COR-L47 (cell line): ENCODE results near the gene C1S.
"Not testable (repeated sequence)": the region's sequence is repeated elsewhere in the genome, so short reads cannot be mapped to it uniquely, and the experiment has no call there.

ENCODE experiments used
- DNase-seq: peaks from one replicate; lab custom pipeline; 2025; lab: John Stamatoyannopoulos, UW

Gene C1S

DNA sequence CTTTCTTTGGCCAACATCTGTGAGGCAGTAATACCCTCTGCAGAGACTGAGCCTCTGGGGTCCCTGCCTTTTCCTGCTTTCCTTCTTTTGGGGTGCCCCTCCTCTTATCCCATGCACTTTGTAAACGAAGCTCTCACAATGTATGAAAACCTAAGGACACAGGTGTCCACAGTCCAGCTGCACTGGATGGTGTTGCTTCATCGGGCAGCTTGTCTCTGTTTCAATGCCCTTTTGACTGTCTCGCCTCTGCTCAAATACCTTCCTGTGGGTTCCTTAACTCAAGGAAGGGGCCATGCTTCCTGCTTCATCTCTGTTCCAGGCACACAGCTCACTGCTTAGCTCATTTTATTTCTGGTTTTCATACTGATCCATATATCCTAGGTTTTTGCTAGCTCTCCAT is 42.1 kb downstream of the C1S start:
- no peak for DNase-seq

DNA sequence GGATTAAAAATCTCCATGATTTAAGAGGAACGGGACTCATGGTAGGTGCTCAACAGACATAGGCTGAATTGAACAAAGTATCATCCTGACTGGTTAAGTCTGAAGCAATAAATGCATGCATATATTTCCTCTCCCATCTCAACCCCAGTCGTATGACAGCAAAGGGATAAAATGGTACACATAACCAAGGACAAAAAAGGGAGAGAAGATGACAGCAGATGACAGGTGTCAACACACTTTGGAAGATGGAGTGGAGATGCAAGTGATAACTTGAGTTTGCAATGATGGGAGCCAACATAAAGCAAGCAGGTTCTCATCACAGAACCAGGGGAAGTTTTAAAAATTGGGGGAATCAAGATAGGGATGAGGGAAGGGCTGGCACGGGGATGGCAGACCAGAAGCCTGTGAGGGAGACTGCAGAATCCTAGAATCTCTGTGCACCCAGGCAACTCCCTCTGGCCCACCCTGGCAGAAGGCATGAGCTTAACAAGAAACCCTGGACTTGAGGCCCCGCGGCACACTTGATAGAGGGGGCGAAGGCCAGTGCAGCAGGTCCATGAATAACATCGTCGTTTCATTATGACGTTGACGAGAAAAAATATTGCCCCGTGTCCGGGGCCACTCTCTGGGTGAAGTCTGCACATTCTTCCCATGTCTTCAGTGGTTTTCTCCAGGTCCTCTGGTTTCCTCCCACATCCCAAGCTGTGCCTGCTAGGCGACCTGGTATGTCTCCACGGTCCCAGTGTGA is 43.5 kb downstream of the C1S start:
- DNase-seq = no peak

DNA sequence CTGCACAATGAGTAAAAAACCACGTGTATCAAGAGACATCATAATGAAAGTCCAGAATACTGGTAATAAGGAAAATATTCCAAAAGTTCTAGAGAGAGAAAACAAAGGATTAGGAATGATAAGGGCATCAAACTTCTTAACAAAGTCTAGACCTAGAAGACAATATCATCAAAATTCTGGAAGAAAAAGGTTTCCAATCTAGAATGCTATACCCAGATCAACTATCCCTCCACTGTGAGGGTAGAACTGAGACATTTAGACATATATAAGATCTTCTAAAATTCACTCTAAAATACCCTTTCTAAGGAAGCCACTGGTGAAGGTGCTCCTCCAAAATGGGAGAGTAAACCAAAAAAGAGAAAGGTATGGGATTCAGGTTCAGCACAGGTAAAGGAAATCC is 45.6 kb downstream of the C1S start:
- DNase-seq = no peak

DNA sequence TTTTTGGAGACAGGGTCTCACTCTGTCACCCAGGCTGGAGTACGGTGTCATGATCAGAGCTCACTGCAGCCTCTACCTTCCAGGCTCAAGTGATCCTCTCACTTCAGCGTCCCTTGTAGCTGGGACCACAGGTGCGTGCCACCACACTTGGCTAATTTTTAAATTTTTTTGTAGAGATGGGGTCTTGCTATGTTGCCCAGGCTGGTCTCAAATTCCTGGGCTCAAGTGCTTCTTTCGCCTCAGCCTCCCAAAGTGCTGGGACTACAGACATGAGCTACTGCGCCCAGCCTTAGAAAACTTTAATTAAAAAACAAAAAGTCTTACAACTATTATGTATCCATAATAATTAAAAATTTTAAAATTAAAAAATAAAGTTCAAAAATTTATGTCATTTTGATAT is 46.7 kb downstream of the C1S start:
- not testable (repeated sequence) for DNase-seq

DNA sequence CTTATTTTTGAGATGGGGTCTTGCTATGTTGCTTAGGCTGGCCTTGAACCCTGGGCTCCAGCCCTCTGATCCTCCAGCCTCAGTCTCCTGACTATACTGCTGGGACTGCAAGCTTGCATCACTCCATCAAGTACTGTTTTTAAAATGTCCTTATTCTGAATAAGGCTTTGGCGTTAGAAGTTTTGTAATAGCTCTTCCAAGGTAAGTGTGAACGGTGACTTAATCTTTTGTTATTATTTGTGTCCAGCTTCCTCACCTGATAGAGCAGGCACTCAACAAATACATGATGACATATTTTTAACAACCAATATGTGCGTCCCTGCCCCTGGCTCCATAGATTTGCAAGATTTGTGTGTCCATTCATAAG is 47.1 kb downstream of the C1S start:
- DNase-seq = no peak

DNA sequence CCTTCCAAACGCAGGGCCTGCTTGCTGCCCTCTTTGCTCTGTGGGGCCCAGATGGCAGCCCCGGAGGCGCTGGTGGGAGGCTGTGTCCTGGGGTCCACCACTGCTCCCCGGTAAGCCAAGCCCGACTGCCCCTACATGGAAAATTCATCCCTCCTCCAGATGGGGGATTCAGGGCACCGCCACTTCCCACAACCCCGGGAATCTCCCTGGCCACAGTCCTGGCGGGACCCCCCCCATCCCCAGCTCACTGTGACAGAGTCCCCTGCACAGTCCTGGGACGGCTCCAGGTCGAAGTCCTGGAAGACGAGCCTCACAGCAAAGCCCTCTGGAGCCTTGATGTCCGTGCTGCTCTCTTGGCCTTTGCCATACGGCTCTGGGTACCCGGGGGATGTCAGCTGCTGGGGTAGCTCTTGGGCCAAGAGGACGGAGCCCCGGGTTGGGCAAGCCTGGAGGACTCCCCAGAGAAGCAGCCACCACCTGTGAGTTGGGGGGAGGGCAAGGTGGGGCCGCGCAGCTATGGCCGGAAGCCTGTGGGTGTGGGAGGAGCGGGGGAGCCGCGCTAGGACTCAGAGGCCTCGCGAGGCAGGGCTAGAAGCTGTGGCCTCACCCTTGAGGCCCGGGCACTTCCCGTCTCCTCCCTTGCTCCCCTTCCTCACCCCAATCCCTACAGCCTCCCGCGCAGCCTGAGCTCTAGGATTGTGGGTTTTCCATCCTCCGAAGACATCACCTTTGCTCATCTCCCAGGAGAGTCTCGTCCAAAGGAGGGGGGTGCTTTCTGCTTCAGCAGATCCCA is 47.7 kb downstream of the C1S start:
- peak; percentile 34 for DNase-seq

DNA sequence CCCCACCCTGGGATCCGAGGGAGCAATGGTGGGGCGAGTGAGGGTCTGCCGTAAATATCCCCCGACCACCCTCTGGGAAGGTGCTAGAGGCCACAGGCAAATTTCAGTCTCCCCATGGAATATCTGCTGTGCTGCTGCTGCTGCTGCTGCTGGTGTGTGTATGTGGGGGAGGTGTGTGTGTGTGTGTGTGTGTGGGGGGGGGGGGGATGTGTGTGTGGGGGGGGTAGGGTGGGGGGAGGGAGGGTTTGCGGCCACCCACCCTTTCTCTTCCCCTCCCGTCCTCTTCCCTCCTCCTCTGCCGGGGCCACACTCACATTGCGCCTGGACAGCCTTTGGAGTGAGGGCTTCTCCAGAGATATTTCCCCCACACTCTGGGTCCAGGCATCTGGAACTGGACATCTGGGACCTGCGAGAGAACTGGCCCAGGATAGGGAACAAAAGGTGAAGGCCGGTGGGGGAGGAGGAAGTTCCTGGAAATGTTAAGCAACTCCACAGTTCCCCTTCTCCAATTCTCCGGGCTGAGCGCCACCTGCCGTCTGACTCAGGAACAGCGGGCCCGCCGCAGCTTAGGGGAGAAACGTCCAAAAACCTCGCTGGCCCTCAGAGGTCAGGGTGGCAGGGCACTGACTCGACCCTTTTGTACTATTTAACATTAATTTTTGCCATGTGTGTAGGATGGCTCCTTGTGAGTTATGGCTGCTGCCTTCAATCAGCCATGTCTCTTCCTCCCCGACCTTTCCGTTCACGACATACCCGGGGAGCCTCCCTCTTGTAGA is 48.5 kb downstream of the C1S start, which contains the start of gene C1RL:
TSS of gene C1RL (minus strand) at position 419 of the 776 bp plus-strand sequence. CDS start at position 385, 34 bp downstream.
- peak; percentile 40 for DNase-seq

DNA sequence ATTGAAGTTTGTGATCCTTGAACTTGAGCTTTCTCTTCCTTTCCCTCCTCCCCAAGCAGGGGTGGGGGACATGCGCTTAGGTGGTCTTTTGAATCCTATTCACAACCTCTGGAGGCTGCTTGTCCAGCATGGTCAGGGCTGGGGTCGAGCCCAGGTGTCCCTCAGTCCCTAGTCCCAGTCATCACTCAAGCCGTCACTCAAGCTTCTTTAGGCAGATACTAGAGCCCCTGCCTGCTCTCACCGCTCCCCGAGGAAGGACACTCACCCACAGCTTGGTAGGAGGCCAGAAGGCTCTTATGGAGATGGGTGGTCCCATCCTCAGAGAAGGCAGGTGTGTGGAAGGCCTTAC is 49.0 kb downstream of the C1S start:
- no peak for DNase-seq

DNA sequence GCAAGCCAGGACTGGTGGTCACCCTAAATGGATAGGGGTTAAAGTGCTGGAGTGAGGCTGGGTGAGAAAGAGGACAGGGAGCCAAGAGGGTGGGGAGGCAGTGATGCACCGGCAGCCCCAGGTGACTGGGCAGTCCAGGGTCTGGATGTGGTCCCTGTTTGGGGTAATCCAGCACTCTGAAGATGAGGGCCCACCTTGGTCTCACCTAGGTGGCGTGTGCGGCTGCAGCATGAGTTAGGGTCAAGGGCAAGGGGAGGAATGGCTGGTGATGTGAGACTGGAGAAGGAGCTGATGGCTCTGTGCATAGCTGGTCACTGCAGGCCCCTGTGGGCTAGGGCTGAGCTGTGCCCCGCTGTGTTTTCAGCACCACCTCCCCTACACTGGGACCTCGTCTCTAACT is 50.1 kb downstream of the C1S start:
- no peak for DNase-seq

DNA sequence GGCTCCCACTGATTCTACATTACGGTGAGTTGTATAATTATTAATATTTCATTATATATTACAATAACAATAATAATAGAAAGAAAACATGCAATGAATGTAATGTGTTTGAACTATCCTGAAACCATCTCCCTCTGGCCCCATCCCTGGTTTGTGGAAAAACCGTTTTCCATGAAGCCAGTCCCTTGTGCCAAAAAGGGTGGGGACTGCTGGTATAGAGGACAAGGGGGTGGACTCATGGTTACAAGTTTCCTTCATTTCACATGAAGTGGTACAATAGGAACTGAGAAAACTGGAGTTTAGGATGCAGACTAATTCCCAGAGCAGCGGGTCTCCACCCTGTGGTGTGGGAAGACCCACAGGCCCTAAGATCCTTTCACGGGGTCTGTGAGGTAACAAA is 51.5 kb downstream of the C1S start:
- DNase-seq = no peak

DNA sequence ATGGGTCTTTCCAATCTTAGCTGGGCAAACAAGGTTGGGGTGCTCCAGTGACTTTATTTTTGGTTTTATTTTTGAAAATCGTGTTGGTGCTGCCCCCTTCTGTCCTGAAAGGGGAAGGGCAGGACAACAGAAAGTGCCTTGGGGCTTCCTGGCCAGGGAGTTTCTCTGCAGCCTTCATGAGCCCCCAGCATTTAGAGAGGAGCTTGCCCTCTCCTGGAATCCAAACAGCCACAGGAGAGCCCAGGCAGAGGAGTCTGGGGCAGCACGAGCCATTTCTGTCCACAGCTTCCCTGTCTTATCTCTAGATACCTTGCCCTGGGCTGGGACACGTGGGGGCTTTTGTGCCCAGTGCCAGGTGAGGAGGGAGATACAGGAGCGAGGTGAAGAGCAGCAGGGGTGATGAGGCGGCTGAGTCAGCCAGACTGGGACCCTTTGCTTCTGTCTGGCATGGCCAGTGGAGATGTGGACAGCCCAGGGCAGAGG is 52.9 kb downstream of the C1S start:
- DNase-seq = no peak

DNA sequence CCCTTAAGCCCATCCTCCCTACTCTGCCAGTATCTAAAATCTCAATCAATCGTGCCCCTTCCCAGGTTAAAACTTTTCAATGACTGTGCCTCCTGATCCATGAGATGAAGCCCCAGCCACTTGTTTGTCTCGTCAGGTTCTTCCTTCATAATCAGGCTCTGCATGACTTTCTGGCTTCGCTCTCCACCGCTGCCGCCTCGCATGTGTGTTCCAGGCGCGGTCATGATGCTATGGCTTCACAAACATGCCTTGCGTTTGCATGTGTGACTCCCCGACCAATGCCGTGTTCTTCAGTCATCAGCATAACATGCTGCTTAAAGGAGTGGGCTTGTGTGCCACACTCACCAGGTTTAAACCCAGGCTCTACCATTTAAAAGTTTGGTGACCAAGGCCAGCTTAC is 53.5 kb downstream of the C1S start:
- DNase-seq = no peak

DNA sequence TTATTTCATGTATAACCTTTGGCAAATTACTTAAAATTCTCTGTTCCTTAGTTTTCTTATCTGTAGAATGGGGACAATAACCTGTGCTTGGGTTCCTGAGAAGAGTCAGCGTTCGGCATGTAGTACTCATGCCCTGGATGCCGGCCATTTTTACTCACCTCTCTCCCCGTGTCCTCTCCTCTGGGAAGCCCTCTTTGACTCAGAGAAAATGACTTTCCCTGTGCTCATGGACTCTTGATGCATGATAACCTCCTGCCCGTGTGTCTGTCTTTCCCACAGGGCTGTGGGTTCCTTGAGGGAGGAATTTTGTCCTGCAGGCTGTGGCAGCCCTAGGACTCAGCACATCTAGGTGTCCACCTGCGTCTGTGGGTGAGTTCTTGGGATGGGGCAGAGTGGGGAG is 54.3 kb downstream of the C1S start:
- no peak for DNase-seq

DNA sequence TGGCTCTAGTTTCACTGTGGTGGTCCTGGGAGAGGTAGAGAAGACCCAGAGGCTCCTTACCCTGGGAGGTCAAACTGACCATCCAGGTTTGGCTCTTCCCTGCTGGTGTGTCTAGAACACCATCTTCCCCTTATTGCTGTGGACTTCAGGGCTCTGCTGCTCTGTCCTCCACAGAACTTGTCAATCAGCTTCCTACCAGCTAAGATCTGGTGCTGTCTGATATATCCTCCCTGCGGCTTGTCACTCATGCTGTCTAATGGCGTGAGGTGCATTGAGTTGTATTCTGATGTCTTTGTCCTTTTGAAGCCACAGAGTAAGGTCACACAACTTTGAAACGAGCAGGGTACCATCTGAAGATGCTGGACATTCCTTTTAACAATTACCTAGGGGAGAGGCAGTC is 55.7 kb downstream of the C1S start:
- DNase-seq = no peak

DNA sequence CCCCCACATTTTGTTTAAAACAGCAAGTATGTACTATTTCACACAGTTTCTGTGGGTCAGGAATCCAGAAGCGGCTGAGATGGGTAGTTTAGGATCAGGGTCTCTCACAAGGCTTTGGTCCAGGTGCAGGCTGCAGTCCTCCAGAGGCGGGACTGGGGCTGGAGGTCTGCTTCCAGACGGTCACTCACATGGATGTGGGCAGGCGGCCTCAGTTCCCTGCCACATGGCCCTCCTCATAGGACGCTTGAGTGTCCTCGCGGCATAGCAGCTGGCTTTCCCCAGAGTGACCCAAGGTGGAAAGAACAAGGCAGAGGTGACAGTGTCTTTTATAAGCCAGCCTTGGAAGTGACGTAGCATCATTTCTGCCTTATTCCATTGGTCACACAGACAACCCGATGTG is 56.4 kb downstream of the C1S start:
- no peak for DNase-seq

DNA sequence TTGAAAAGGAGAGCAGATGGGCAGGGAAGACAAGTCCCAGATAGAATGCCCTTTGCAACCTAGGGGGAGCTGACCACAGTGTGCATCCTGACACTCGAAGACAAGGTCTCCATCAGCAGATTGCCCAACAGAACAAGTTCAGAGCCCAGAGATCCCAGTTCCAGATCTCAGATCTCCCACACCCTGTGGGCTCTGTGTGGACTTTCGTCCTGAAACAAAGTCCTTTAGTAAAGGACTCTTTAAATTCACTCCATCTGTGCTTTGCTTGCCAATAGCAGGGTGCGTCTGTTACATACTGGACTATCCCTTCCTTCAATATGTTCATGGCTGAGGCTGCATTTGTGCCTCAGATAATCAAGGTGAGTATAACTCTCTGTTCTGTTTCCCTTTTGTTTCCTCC is 57.2 kb downstream of the C1S start:
- DNase-seq = no peak

DNA sequence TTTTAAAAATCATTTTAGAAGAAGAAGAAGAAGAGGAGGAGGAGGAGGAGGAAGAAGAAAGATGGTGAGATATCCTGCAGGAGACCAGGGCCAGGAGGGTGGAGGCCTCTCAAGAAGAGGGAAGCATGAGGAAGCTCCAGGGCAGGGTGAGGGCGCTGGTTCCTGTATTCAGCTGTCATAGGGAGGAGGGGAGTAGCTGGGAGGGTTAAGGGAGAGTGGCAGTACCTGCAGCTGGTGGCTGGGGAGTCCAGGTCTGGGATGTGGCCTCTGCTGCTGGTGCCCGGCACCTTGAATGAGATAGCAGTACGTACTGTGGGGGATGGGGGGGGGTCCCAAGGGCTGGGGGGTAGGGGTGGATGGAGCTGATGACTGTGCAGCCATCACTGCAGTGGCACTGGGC is 58.4 kb downstream of the C1S start:
- no peak for DNase-seq

DNA sequence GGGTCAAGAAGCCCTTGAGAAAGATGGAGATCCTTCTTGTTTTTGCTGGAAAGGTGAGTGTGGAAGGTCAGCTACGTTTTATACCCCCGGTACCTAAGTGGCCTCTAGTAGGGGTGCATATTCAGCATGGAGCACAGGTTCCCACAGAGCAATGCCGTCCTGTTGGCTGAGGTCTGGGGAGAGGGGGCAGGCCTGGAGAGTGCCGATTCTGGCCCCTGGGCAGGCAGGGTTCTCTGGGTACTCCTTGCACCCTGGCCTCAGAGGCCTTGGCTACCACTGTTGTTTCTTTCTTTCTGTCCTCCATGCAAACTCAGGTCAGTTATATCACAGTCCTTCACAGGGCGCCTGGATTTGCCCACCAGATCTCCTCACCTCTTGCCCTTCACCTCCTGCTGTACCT is 59.6 kb downstream of the C1S start:
- DNase-seq = no peak
